OCI-LY3 (cell line): ENCODE results near the gene PSMC5.

Experiments used
- H2AFZ ChIP-seq: fragments of 200-600, 300-600 bp; shearing (Covaris generic); 2 replicates; pipeline ENCODE4 v1.6.0; 2014; ENCODE audit warnings: antibody characterized with exemption, low read depth, low read length
- H3K27ac ChIP-seq: fragments of 200-600, 300-600 bp; sonication (generic); 2 replicates; pipeline ENCODE4 v1.5.1; 2014; ENCODE audit warnings: mild to moderate bottlenecking, low read length, moderate library complexity, mixed read lengths
- H3K27me3 ChIP-seq: fragments of 200-600, 300-600 bp; sonication (generic); 2 replicates; pipeline ENCODE4 v1.6.1; 2014; ENCODE audit warnings: low read depth, low read length, mixed read lengths
- H3K36me3 ChIP-seq: fragments of 200-600, 300-600 bp; sonication (generic); replicated peaks from 2 replicates; pipeline ENCODE3; 2014; ENCODE audit warnings: low read depth, low read length, mixed read lengths
- H3K4me1 ChIP-seq: fragments of 300-600, 200-600 bp; sonication (generic); 2 replicates; pipeline ENCODE4 v1.6.1; 2014; ENCODE audit warnings: low read length, mixed read lengths
- H3K4me2 ChIP-seq: fragments of 200-600, 300-600 bp; sonication (generic); 2 replicates; pipeline ENCODE4 v1.6.1; 2014; ENCODE audit warnings: low read length, mixed read lengths
- H3K4me3 ChIP-seq: fragments of 300-600, 200-600 bp; sonication (generic); 2 replicates; pipeline ENCODE4 v1.5.1; 2014; ENCODE audit warnings: antibody characterized with exemption, mild to moderate bottlenecking, low read length, moderate library complexity
- H3K79me2 ChIP-seq: fragments of 300-600, 200-600 bp; shearing (Covaris generic); 2 replicates; pipeline ENCODE4 v1.6.1; 2014; ENCODE audit warnings: mild to moderate bottlenecking, low read length, mixed read lengths
- H3K9ac ChIP-seq: fragments of 300-600, 200-600 bp; shearing (Covaris generic); 2 replicates; pipeline ENCODE4 v1.6.0; 2014; ENCODE audit warnings: mild to moderate bottlenecking, low read length, moderate library complexity
- H3K9me3 ChIP-seq: fragments of 200-600, 300-600 bp; shearing (Covaris generic); 2 replicates; pipeline ENCODE4 v1.6.1; 2014; ENCODE audit warnings: low read length, mixed read lengths; ENCODE audit not compliant: insufficient read depth
- H4K20me1 ChIP-seq: fragments of 200-600, 300-600 bp; sonication (generic); 2 replicates; pipeline ENCODE4 v1.6.1; 2016; ENCODE audit warnings: low read length, mixed read lengths; ENCODE audit not compliant: insufficient read depth
- CTCF ChIP-seq: fragments of 200-600, 300-600 bp; sonication (generic); IDR thresholded peaks from 2 replicates; pipeline ENCODE4 v1.5.1; 2014; ENCODE audit warnings: antibody characterized with exemption, low read length, low read depth
- EZH2phosphoT487 ChIP-seq: fragments of 200-600 bp; shearing (Covaris generic); IDR thresholded peaks from 2 replicates; pipeline ENCODE4 v1.6.1; 2018; ENCODE audit warnings: antibody characterized with exemption, mixed run types, low read depth

PSMC5 gene

GRCh38 chr17:63816669-63817068 is 10.6 kb upstream of the PSMC5 start:
- Histone ChIP-seq H3K79me2 (peaks cover 11% of the 10 kb centered on the region; the same call in 1 of the 2 replicates), H2AFZ (no peak overlapping the region), H4K20me1 (no peaks in the 10 kb centered on the region), H3K9ac (no peak overlapping the region), H3K4me2 (no peak overlapping the region), H3K27me3 (no peaks in the 10 kb centered on the region), H3K4me3 (no peak overlapping the region), H3K9me3 (no peaks in the 10 kb centered on the region), H3K27ac (no peak overlapping the region), H3K36me3 (peaks cover 85% of the 10 kb centered on the region), H3K4me1 (no peaks in the 10 kb centered on the region; the same call in 1 of the 2 replicates)
- TF ChIP-seq CTCF (no peak), EZH2phosphoT487 (no peak)

DNA sequence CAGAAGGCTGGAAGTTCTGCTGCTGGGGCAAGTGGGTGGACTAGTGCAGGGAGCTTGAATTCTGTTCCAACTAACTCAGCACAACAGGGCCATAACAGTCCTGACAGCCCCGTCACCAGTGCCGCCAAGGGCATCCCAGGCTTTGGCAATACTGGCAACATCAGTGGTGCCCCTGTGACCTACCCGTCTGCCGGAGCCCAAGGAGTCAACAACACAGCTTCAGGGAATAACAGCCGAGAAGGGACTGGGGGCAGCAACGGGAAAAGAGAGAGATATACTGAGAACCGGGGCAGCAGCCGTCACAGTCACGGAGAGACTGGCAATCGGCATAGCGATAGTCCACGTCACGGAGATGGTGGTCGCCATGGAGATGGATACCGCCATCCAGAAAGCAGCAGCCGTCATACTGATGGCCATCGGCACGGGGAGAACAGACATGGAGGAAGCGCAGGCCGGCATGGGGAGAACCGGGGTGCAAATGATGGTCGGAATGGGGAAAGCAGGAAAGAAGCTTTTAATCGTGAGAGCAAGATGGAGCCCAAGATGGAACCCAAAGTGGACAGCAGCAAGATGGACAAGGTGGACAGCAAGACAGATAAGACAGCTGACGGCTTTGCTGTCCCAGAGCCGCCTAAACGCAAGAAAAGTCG is 9.4 kb upstream of the PSMC5 start:
- Histone ChIP-seq H3K4me1 (peaks cover 6% of the 10 kb centered on the region), H3K9ac (no peak overlapping the region), H3K79me2 (peaks cover 12% of the 10 kb centered on the region; the same call in 1 of the 2 replicates), H4K20me1 (no peaks in the 10 kb centered on the region), H3K27me3 (no peaks in the 10 kb centered on the region), H3K27ac (no peak overlapping the region), H2AFZ (no peak overlapping the region), H3K4me2 (no peak overlapping the region), H3K9me3 (no peaks in the 10 kb centered on the region), H3K36me3 (peaks cover 88% of the 10 kb centered on the region), H3K4me3 (no peak overlapping the region)
- TF ChIP-seq EZH2phosphoT487 (no peak), CTCF (no peak)

DNA sequence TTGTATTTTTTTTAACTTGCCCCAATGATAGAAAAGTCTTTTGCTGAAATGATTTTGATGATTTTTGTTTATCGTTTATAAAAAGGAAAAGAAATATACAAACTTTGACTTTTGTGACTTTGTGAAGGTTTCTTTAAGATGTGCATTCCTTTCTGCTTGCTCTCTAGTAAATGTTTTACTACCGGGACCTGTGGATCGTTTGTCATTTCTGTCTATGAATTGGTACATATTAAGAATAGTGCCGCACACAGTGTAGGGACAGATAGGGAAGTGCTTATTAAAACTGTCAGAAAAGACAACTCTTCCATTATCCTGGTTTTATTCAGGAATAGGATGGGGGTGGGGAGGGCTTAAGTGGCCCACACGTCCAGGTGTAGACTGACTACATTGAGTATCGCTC is 8.1 kb upstream of the PSMC5 start:
- Histone ChIP-seq H3K36me3 (peaks cover 89% of the 10 kb centered on the region), H3K4me1 (peaks cover 6% of the 10 kb centered on the region)

More for the DNA sequence above, 8.1 kb upstream of the PSMC5 start:
- H3K4me2 ChIP-seq = no peak overlapping the region
- no peak for TF ChIP-seq CTCF
- TF ChIP-seq EZH2phosphoT487 = no peak
- H3K4me3 ChIP-seq = no peak overlapping the region
- H4K20me1 ChIP-seq = no peaks in the 10 kb centered on the region
- peaks cover 12% of the 10 kb centered on the region; the same call in 1 of the 2 replicates for H3K79me2 ChIP-seq
- no peak overlapping the region for H3K27ac ChIP-seq
- H2AFZ ChIP-seq = no peak overlapping the region
- no peaks in the 10 kb centered on the region for H3K9me3 ChIP-seq
- H3K9ac ChIP-seq = no peak overlapping the region
- no peaks in the 10 kb centered on the region for H3K27me3 ChIP-seq
